Heart right ventricle (tissue), 16 donors: ENCODE results near the gene UBL3. TPM values are rescaled to one million over a fixed set of nuclear protein-coding genes. Genes with fewer than 3 reads are reported as not detected.
A peak's percentile ranks its signal among the peaks of the same experiment; 100 is the strongest.

Experiments used
- ATAC-seq, 8 donors: fragments of 200-7000 bp; cut with Tn5 transposase; one replicate each; pipeline ENCODE4 v1.9.1; 2020; ENCODE audit warnings: mild to moderate bottlenecking in 8 of 8, moderate library complexity in 8 of 8, moderate number of reproducible peaks in 1 of 8
- DNase-seq, 2 donors: peaks; one replicate each; pipeline ENCODE4 v3.0.0-alpha.2; 2020
- H3K27ac ChIP-seq, 10 donors: fragments of 200-600 bp; sonication (generic) in 2 of 10; one replicate each; pipeline versions ENCODE4 v1.5.0 to v1.8.0; 2020 to 2022; ENCODE audit warnings: mild to moderate bottlenecking in 3 of 10
- H3K27me3 ChIP-seq, 7 donors: fragments of 200-600 bp; one replicate each; pipeline ENCODE4 v1.8.0; 2021 to 2022; ENCODE audit warnings: mild to moderate bottlenecking in 2 of 7
- H3K36me3 ChIP-seq, 9 donors: fragments of 200-600 bp; sonication (generic) in 1 of 9; one replicate each; pipeline versions ENCODE4 v1.5.0 to v1.8.0; 2020 to 2022; ENCODE audit warnings: mild to moderate bottlenecking in 2 of 9
- H3K4me1 ChIP-seq, 9 donors: fragments of 200-600 bp; sonication (generic) in 1 of 9; one replicate each; pipeline versions ENCODE4 v1.5.0 to v1.8.0; 2020 to 2022; ENCODE audit warnings: mild to moderate bottlenecking in 4 of 9
- H3K4me3 ChIP-seq, 10 donors: fragments of 200-600 bp; sonication (generic) in 2 of 10; one replicate each; pipeline versions ENCODE4 v1.5.0 to v1.8.0; 2020 to 2022; ENCODE audit warnings: mild to moderate bottlenecking in 7 of 10, moderate library complexity in 2 of 10
- H3K9me3 ChIP-seq, 11 donors: fragments of 200-600 bp in 10 of 11; sonication (generic) in 2 of 11; one replicate each; pipeline versions ENCODE4 v1.5.0 to v1.8.0; 2013 to 2022; ENCODE audit warnings: mild to moderate bottlenecking in 2 of 11, control low read depth in 1 of 11, moderate library complexity in 1 of 11
- CTCF ChIP-seq, 9 donors: fragments of 200-600 bp; sonication (generic) in 2 of 9; IDR thresholded peaks; one replicate each; pipeline versions ENCODE4 v1.5.0 to v1.8.0; 2021 to 2022; ENCODE audit warnings: antibody characterized with exemption in 9 of 9, mild to moderate bottlenecking in 5 of 9, moderate library complexity in 1 of 9
- WGBS, 2 donors: extraction: QIAGEN DNeasy Blood & Tissue Kit; methylation state at CpG; one replicate each; pipeline ENCODE4 v1.1.7; 2013; ENCODE audit warnings: inconsistent platforms in 1 of 2; 5-methylcytosine and 5-hydroxymethylcytosine counted together
- intact Hi-C, 10 donors: fragments of 100-400 bp; cut with DNase I; formaldehyde crosslinking; loops; one replicate each; pipeline versions ENCODE4 v1.11.1 to v1.14.2; 2022
- polyA plus RNA-seq, 2 donors: library from polyadenylated mRNA; stranded (reverse); fragments of 200-250 nt; gene quantifications; one replicate each; pipeline ENCODE4 v1.2.3, GENCODE V29; 2013
- total RNA-seq, 10 donors: library from RNA; stranded (reverse); fragmentation: NEBNext Ultra II Directional in 3 of 10; extraction: Animal tissue kit (Norgen Biotek cat#: 25700) in 3 of 10; gene quantifications; one replicate each; pipeline versions ENCODE4 v1.2.1 to v1.2.4, GENCODE V29; 2021 to 2023
- donor health status: Arrhythmogenic right ventricular cardiomyopathy.
- donor health status: ischemic (EF 13 %, LVEDD 7.1; RV severe dilation, severe dysfunction).
- donor health status: healthy with polysubstance abuse.
- donor health status: DM: no; HTN: yes; CAD: no.
- donor health status: DM: no; HTN: no; CAD: no.
- donor health status: ischemic (EF 25% LVEDD 6.9; RV normal size, moderate dysfunction).
- donor health status: ischemic (EF 25% LVEDD 5.7; RV mildly dilated, moderate dysfunction).
- donor health status: healthy.
- donor health status: DM: yes; HTN: yes; CAD: no.
- donor health status: Ischemic cardiomyopathy.
- donor health status: ischemic (EF 35%, LVEDD 5.7; RV mildly dilated, moderate dysfunction).
- donor health status: nonischemic (EF 11% LVEDD 7.7; RV severe dilation, severe dysfunction).
- donor health status: DM: yes; HTN: yes; CAD: no.
- donor health status: PGD.
- donor health status: ischemic (EF 29% LVEDD 5.4; RV normal size, mild dysfunction).
- donor health status: nonischemic (EF 23%, LVEDD 6.1; RV moderate dilation, normal function).

Gene UBL3
- total and polyA plus RNA-seq, 12 donors, result 6.7 to 24.3 (median 20.8) TPM

- H3K27ac ChIP-seq, result no peak overlapping the region
- no peaks in the 10 kb centered on the region for H3K9me3 ChIP-seq
- WGBS, 2 donors, result 37 to 45% methylated on average over 2 of the region's 2 CpGs
- H3K36me3 ChIP-seq, result no peaks in the 10 kb centered on the region
- H3K27me3 ChIP-seq, result no peaks in the 10 kb centered on the region
- no peak overlapping the region for H3K4me3 ChIP-seq
- ATAC-seq, result peak in 2 of 8 donors; percentile 38 to 46
- no peak for DNase-seq
- peaks cover 4 to 58% (median 30%) of the 10 kb centered on the region in 9 donors for H3K4me1 ChIP-seq
- intact Hi-C loops, result no loop called here
- no peak for TF ChIP-seq CTCF (IDR thresholded peaks at IDR 0.05)
Measured at GRCh38 chr13:29810145-29810742, 40.2 kb downstream of the UBL3 start.

- Histone ChIP-seq H3K36me3 (no peaks in the 10 kb centered on the region), H3K27ac (no peak overlapping the region), H3K4me1 (peaks cover 4 to 57% (median 35%) of the 10 kb centered on the region in 9 donors), H3K27me3 (no peaks in the 10 kb centered on the region), H3K9me3 (no peaks in the 10 kb centered on the region), H3K4me3 (no peak overlapping the region)
- no peak for TF ChIP-seq CTCF (IDR thresholded peaks at IDR 0.05)
- ATAC-seq (no peak), DNase-seq (no peak)
- intact Hi-C loops, result no loop called here
Measured at GRCh38 chr13:29808264-29808663, 42.2 kb downstream of the UBL3 start.

- H3K4me1 ChIP-seq, result peaks cover under 1 to 55% (median 33%) of the 10 kb centered on the region in 9 donors
- no peak overlapping the region for H3K4me3 ChIP-seq
- H3K27me3 ChIP-seq, result no peaks in the 10 kb centered on the region
- 89 to 92% methylated on average over 7 of the region's 7 CpGs for WGBS, 2 donors
- TF ChIP-seq CTCF (IDR thresholded peaks at IDR 0.05), result no peak
- no peaks in the 10 kb centered on the region for H3K36me3 ChIP-seq
- peaks cover 0 to 5% (median 0%) of the 10 kb centered on the region in 11 donors for H3K9me3 ChIP-seq
- H3K27ac ChIP-seq, result no peak overlapping the region
- intact Hi-C loops, result no loop called here
- DNase-seq (no peak), ATAC-seq (no peak)
Measured at GRCh38 chr13:29805994-29806979, 44.1 kb downstream of the UBL3 start.

- no peak overlapping the region for H3K27ac ChIP-seq
- DNase-seq, result no peak
- TF ChIP-seq CTCF (IDR thresholded peaks at IDR 0.05), result no peak
- 96 to 98% methylated on average over 3 of the region's 3 CpGs for WGBS, 2 donors
- H3K27me3 ChIP-seq, result no peaks in the 10 kb centered on the region
- H3K4me1 ChIP-seq, result peaks cover 0 to 33% (median 6%) of the 10 kb centered on the region in 9 donors
- no peaks in the 10 kb centered on the region for H3K36me3 ChIP-seq
- intact Hi-C loops, result no loop called here
- no peak overlapping the region for H3K4me3 ChIP-seq
- peaks cover 0 to 5% (median 0%) of the 10 kb centered on the region in 11 donors for H3K9me3 ChIP-seq
- ATAC-seq, result no peak
Measured at GRCh38 chr13:29803221-29803620, 47.2 kb downstream of the UBL3 start.
